Muscle of leg (tissue), 11 donors: ENCODE data around the gene MYO7A. TPM values are rescaled to one million over a fixed set of nuclear protein-coding genes. Genes with fewer than 3 reads are reported as not detected.

Experiments used
- DNase-seq: peaks from one replicate; pipeline ENCODE4 v3.0.0; 2013
- H3K27ac ChIP-seq: one replicate; pipeline ENCODE4 v1.5.1; 2013; ENCODE audit warnings: mild to moderate bottlenecking, low read length, control low read depth
- H3K27me3 ChIP-seq: one replicate; pipeline ENCODE4 v1.6.1; 2013; ENCODE audit warnings: low read length; ENCODE audit not compliant: control insufficient read depth, insufficient read depth
- H3K36me3 ChIP-seq: one replicate; pipeline ENCODE4 v1.6.1; 2013; ENCODE audit warnings: low read length; ENCODE audit not compliant: control insufficient read depth, insufficient read depth
- H3K4me1 ChIP-seq: one replicate; pipeline ENCODE4 v1.6.1; 2013; ENCODE audit warnings: low read length; ENCODE audit not compliant: control insufficient read depth, insufficient read depth
- H3K4me3 ChIP-seq: one replicate; pipeline ENCODE4 v1.5.1; 2013; ENCODE audit warnings: low read length, control low read depth
- H3K9me3 ChIP-seq: replicated peaks from 2 replicates; pipeline ENCODE4 v1.6.1; 2013; ENCODE audit warnings: low read depth, low read length; ENCODE audit not compliant: control insufficient read depth
- WGBS: methylation state at CpG from one replicate; pipeline ENCODE4 v1.1.5; 2013; ENCODE audit warnings: missing lambda C conversion rate; ENCODE audit not compliant: insufficient coverage; 5-methylcytosine and 5-hydroxymethylcytosine counted together
- polyA plus RNA-seq, 8 donors: library from polyadenylated mRNA; unstranded; fragments of 120-200 nt; gene quantifications; one replicate each; pipeline versions ENCODE4 v1.2.1 to v1.2.3, GENCODE V29; 2013; ENCODE audit warnings: inconsistent platforms in 1 of 8, low replicate concordance in 1 of 8; ENCODE audit not compliant: insufficient read length in 8 of 8, insufficient read depth in 1 of 8
- total RNA-seq: library from RNA; stranded (reverse); fragments of 120-200 nt; gene quantifications from one replicate; pipeline ENCODE4 v1.2.4, GENCODE V29; 2013

The MYO7A gene
- total and polyA plus RNA-seq, 9 donors = 2.2 to 6.5 (median 3.8) TPM

- 94% methylated on average over 18 of the region's 19 CpGs for WGBS
- no peak for DNase-seq
- Histone ChIP-seq H3K27me3 (no peaks in the 10 kb centered on the region), H3K27ac (no peak overlapping the region), H3K4me3 (no peak overlapping the region), H3K9me3 (no peaks in the 10 kb centered on the region), H3K36me3 (peaks cover 40% of the 10 kb centered on the region), H3K4me1 (no peaks in the 10 kb centered on the region)
These were observed 7.5 kb upstream of the MYO7A start for GRCh38 chr11:77120571-77120970.

DNA sequence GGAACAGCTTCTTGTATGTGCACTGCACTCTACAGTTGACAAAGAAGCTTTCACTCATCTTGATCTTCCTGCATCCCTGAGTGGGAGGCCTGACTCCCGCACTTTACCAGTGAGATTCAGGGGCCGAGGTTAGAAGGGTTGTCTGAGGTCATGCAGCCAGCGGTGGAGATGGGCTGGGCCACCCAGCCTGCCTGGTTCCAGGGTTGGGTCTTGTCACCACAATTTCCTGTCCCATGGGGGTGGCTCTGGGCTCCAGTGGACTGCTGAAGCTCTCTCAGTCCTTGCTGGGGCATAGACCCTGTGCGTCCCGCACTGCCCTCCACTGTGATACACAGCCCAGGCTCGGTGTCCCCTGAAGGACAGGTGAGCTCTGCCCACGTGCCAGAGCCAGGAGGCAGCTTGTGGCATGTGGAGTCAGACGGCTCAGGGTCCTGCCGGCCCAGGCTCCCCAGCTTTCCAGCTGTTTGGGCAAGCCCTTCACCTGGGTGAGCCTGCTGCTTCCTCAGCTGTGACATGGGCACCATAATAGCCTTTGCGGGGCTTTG lies 6.9 kb upstream of the MYO7A start:
- H3K36me3 ChIP-seq = peaks cover 45% of the 10 kb centered on the region
- H3K4me1 ChIP-seq = no peaks in the 10 kb centered on the region
- no peak overlapping the region for H3K27ac ChIP-seq
- H3K4me3 ChIP-seq = no peak overlapping the region
- H3K9me3 ChIP-seq = no peaks in the 10 kb centered on the region
- H3K27me3 ChIP-seq = no peaks in the 10 kb centered on the region
- WGBS = 82% methylated on average over 10 of the region's 10 CpGs
- no peak for DNase-seq

GRCh38 chr11:77121876-77122575 lies 6.0 kb upstream of the MYO7A start:
- DNase-seq = no peak
- Histone ChIP-seq H3K4me3 (no peak overlapping the region), H3K27me3 (no peaks in the 10 kb centered on the region), H3K36me3 (peaks cover 45% of the 10 kb centered on the region), H3K9me3 (no peaks in the 10 kb centered on the region), H3K4me1 (peaks cover 3% of the 10 kb centered on the region), H3K27ac (no peak overlapping the region)
- 96% methylated on average over 4 of the region's 8 CpGs for WGBS

- Histone ChIP-seq H3K4me1 (peaks cover 9% of the 10 kb centered on the region), H3K27ac (no peak overlapping the region), H3K9me3 (no peaks in the 10 kb centered on the region), H3K4me3 (no peak overlapping the region), H3K27me3 (no peaks in the 10 kb centered on the region), H3K36me3 (peaks cover 45% of the 10 kb centered on the region)
- DNase-seq = no peak
- WGBS = 100% methylated on average over 1 of the region's 7 CpGs
These were observed 5.4 kb upstream of the MYO7A start for GRCh38 chr11:77122576-77123212.

- Histone ChIP-seq H3K4me3 (no peak overlapping the region), H3K9me3 (no peaks in the 10 kb centered on the region), H3K36me3 (peaks cover 38% of the 10 kb centered on the region), H3K4me1 (peaks cover 18% of the 10 kb centered on the region), H3K27ac (no peak overlapping the region), H3K27me3 (no peaks in the 10 kb centered on the region)
- DNase-seq = no peak
- WGBS = 87% methylated on average over 7 of the region's 8 CpGs
These were observed 4.5 kb upstream of the MYO7A start for GRCh38 chr11:77123591-77123990.

- no peaks in the 10 kb centered on the region for H3K9me3 ChIP-seq
- H3K27me3 ChIP-seq = no peaks in the 10 kb centered on the region
- WGBS = 84% methylated on average over 8 of the region's 8 CpGs
- H3K4me1 ChIP-seq = peaks cover 18% of the 10 kb centered on the region
- H3K4me3 ChIP-seq = no peak overlapping the region
- no peak for DNase-seq
- no peak overlapping the region for H3K27ac ChIP-seq
- H3K36me3 ChIP-seq = peaks cover 38% of the 10 kb centered on the region
These were observed 4.0 kb upstream of the MYO7A start for GRCh38 chr11:77124041-77124440.

GRCh38 chr11:77124488-77124887 lies 3.6 kb upstream of the MYO7A start:
- DNase-seq = no peak
- Histone ChIP-seq H3K27ac (no peak overlapping the region), H3K4me1 (peaks cover 18% of the 10 kb centered on the region), H3K4me3 (no peak overlapping the region), H3K36me3 (peaks cover 38% of the 10 kb centered on the region), H3K27me3 (no peaks in the 10 kb centered on the region), H3K9me3 (no peaks in the 10 kb centered on the region)
- whole genome bisulfite sequencing = 72% methylated on average over 2 of the region's 6 CpGs

GRCh38 chr11:77125191-77125590 lies 2.9 kb upstream of the MYO7A start:
- no peaks in the 10 kb centered on the region for H3K27me3 ChIP-seq
- 33% methylated on average over 1 of the region's 6 CpGs for WGBS
- DNase-seq = peak; percentile 42
- H3K4me3 ChIP-seq = no peak overlapping the region
- peaks cover 32% of the 10 kb centered on the region for H3K36me3 ChIP-seq
- peaks cover 20% of the 10 kb centered on the region for H3K4me1 ChIP-seq
- H3K9me3 ChIP-seq = no peaks in the 10 kb centered on the region
- H3K27ac ChIP-seq = no peak overlapping the region

GRCh38 chr11:77125695-77126094 lies 2.4 kb upstream of the MYO7A start:
- no peak overlapping the region for H3K27ac ChIP-seq
- no peak for DNase-seq
- peaks cover 25% of the 10 kb centered on the region for H3K4me1 ChIP-seq
- no CpG with 5 or more reads among the region's 4 CpGs for WGBS
- no peaks in the 10 kb centered on the region for H3K9me3 ChIP-seq
- H3K27me3 ChIP-seq = no peaks in the 10 kb centered on the region
- H3K4me3 ChIP-seq = no peak overlapping the region
- H3K36me3 ChIP-seq = peaks cover 31% of the 10 kb centered on the region

DNA sequence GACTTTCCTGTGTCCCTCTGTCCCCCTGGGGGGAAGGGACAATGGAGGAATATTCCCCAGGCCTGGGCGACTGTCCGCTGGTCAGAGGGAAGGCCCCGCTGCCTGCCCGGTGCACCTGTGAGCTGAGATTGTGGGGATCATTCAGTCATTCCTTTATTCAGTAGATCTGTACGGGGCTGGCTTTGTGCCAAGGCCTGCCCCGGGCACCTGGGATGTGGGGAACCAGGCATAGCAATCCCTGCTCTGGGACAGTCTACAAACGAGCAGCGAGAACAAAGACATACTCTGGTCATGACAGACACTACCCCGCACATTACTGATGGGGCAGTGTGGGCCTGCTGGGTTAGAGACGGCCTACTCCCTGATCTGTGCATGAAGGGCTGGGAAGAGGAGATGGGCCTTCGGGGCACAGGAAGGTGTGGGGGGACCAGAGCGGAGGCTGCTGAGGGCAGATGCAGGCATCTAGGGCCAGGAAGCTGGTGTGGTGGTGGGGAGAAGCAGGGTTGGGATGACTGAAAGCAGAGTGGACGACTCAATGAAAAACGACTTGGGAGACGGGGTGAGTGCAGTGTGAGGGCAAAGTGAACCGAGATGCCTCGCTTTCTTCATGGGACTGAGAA lies 1.8 kb upstream of the MYO7A start:
- no peak for DNase-seq
- Histone ChIP-seq H3K4me3 (no peak overlapping the region), H3K27ac (no peak overlapping the region), H3K27me3 (no peaks in the 10 kb centered on the region), H3K9me3 (no peaks in the 10 kb centered on the region), H3K36me3 (peaks cover 26% of the 10 kb centered on the region), H3K4me1 (peaks cover 31% of the 10 kb centered on the region)
- WGBS = 68% methylated on average over 13 of the region's 17 CpGs
